ENCODE results near the gene TBC1D2.

DNA sequence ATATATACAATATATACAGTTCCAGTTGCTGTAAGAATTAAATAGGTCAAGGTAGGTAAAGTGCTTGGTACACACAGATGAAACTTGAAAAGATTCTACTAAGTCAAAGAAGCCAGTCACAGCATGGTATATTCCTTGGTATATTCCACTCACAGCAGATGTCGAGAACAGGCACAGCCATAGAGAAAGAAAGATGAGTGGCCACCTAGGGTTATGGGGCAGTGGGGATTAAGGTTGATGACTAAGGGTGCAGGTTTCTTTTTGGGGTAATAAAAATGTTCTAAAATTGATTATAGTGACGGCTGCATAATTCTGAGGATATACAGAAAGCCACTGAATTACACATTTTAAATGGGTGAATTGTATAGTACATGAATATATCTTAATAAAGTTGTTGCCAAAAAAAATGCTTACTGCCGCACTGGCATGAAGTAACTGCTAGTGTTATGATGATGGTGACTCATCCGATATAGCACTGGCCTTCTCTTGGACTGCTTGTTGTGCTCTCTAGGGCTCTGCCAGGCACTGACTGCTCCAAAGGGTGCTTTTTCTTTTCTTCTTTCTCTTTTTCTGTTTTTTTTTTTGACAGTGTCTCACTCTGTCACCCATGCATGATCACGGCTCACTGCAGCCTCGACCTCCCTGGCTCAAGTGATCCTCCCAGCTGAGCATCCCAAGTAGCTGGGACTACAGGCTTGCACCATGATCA, 23.5 kb downstream of the TBC1D2 start:
- TF ChIP-seq TBP (CRISPR knock-in tag; IDR thresholded peaks at IDR 0.05) (no peak), EP300 (IDR thresholded peaks at IDR 0.05; ENCODE audit: low read depth in 2 of 2, low read length in 2 of 2) (no peak), EP300 (CRISPR knock-in tag; IDR thresholded peaks at IDR 0.05; ENCODE audit: borderline replicate concordance) (no peak), KMT2A (CRISPR knock-in tag; IDR thresholded peaks at IDR 0.05) (no peak)

Data from HepG2 (cell line).